ENCODE measurements around the gene CD200. TPM values are rescaled to one million over a fixed set of nuclear protein-coding genes. Genes with fewer than 3 reads are reported as not detected.
A peak's percentile ranks its signal among the peaks of the same experiment; 100 is the strongest.

CD200 gene
- total and polyA plus RNA-seq, 8 donors, result 6.6 to 58.0 (median 50.2) TPM

DNA sequence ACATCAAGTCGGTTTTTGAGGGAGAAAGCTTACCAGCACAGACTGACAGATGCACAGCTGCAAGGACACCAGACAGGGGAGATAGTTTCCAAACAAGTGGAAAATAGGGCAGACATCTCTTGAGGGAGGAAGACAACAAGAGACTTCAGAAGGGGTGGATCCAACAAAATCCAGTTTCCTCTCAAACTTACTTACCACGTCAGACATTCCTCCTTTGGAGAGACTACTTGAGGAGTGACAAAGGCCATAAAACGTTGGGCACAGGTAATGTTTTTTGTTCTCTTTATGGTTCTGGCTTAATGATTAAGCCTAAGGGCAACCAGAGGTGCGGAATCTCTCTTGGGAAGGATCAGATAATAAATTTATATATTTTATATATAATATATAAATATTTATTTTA, 76.1 kb downstream of the CD200 start:
- intact Hi-C loops (cut with DNase I), result no loop called here
- TF ChIP-seq, protein P1, sequence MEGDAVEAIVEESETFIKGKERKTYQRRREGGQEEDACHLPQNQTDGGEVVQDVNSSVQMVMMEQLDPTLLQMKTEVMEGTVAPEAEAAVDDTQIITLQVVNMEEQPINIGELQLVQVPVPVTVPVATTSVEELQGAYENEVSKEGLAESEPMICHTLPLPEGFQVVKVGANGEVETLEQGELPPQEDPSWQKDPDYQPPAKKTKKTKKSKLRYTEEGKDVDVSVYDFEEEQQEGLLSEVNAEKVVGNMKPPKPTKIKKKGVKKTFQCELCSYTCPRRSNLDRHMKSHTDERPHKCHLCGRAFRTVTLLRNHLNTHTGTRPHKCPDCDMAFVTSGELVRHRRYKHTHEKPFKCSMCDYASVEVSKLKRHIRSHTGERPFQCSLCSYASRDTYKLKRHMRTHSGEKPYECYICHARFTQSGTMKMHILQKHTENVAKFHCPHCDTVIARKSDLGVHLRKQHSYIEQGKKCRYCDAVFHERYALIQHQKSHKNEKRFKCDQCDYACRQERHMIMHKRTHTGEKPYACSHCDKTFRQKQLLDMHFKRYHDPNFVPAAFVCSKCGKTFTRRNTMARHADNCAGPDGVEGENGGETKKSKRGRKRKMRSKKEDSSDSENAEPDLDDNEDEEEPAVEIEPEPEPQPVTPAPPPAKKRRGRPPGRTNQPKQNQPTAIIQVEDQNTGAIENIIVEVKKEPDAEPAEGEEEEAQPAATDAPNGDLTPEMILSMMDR (IDR thresholded peaks at IDR 0.05), result no peak
- ATAC-seq (peak; percentile 57), DNase-seq (no peak)
- Histone ChIP-seq H3K27me3 (no peaks in the 10 kb centered on the region), H3K4me1 (no peaks in the 10 kb centered on the region), H3K36me3 (no peaks in the 10 kb centered on the region), H3K9me3 (no peaks in the 10 kb centered on the region), H3K4me3 (no peak overlapping the region), H3K27ac (no peak overlapping the region)

DNA sequence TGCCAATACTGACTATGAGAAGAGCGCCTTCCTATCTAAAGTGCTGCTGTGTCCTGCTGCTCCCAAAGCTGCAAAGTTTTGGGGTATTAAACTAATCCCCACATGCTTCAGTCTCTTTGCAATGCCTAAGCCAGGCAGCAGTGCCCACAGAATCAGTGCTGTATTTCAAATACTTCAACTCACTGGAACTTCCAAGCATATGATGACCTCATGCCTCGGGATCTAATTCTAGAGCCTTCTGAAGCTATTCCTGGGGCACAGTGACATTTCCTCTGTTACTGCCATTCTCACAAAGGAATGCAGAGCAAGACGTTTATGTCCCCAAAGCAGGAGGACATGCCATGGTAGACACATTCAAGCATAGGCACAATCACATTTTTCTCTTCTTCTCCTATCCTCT, 78.5 kb downstream of the CD200 start:
- no peaks in the 10 kb centered on the region for H3K4me1 ChIP-seq
- no peaks in the 10 kb centered on the region for H3K9me3 ChIP-seq
- H3K27ac ChIP-seq, result no peak overlapping the region
- no peaks in the 10 kb centered on the region for H3K36me3 ChIP-seq
- ATAC-seq (no peak), DNase-seq (no peak)
- no peak overlapping the region for H3K4me3 ChIP-seq
- intact Hi-C loops (cut with DNase I), result no loop called here
- TF ChIP-seq, protein P1 (IDR thresholded peaks at IDR 0.05), result no peak
- H3K27me3 ChIP-seq, result no peaks in the 10 kb centered on the region

Other genes with a start within 250 kb of the CD200 start
- 10 to 100 TPM; 21.0 to 30.5 TPM for gene C3orf52, start 246.8 kb upstream of the CD200 start, total RNA-seq
- gene C3orf52, start 246.8 kb upstream of the CD200 start, polyA plus RNA-seq (ENCODE audit: insufficient read length in 6 of 6), result 1 to 10 TPM; 4.9 to 8.6 (median 7.4) TPM
- gene GCSAM, start 199.9 kb upstream of the CD200 start, total RNA-seq, result under 1 TPM; 0.20 to 0.45 TPM
- 1 to 10 TPM; 1.8 to 2.7 (median 2.4) TPM for gene GCSAM, start 199.9 kb upstream of the CD200 start, polyA plus RNA-seq (ENCODE audit: insufficient read length in 6 of 6)
- under 1 TPM in 1 of 2 donors, not detected in 1; 0.20 TPM for gene SLC9C1, start 38.9 kb upstream of the CD200 start, total RNA-seq
- gene SLC9C1, start 38.9 kb upstream of the CD200 start, polyA plus RNA-seq (ENCODE audit: insufficient read length in 6 of 6), result 1 to 10 TPM in 2 of 6 donors, under 1 TPM in 4; 0.54 to 1.3 (median 0.65) TPM
- 1 to 10 TPM in 1 of 2 donors, under 1 TPM in 1; 0.15 to 1.6 TPM for gene BTLA, start 166.3 kb downstream of the CD200 start, total RNA-seq
- gene BTLA, start 166.3 kb downstream of the CD200 start, polyA plus RNA-seq (ENCODE audit: insufficient read length in 6 of 6), result under 1 TPM; 0.14 to 0.82 (median 0.43) TPM
- 10 to 100 TPM; 49.7 to 73.1 TPM for gene ATG3, start 228.8 kb downstream of the CD200 start, total RNA-seq
- gene ATG3, start 228.8 kb downstream of the CD200 start, polyA plus RNA-seq (ENCODE audit: insufficient read length in 6 of 6), result 10 to 100 TPM; 36.6 to 44.2 (median 41.8) TPM
- 10 to 100 TPM; 42.6 to 48.7 TPM for gene SLC35A5, start 228.9 kb downstream of the CD200 start, total RNA-seq
- gene SLC35A5, start 228.9 kb downstream of the CD200 start, polyA plus RNA-seq (ENCODE audit: insufficient read length in 6 of 6), result 10 to 100 TPM; 48.4 to 64.2 (median 60.4) TPM